ENCODE measurements around the gene DNAH6.
"Not testable (repeated sequence)": the region's sequence is repeated elsewhere in the genome, so short reads cannot be mapped to it uniquely, and the experiment has no call there.

DNAH6 gene, protein sequence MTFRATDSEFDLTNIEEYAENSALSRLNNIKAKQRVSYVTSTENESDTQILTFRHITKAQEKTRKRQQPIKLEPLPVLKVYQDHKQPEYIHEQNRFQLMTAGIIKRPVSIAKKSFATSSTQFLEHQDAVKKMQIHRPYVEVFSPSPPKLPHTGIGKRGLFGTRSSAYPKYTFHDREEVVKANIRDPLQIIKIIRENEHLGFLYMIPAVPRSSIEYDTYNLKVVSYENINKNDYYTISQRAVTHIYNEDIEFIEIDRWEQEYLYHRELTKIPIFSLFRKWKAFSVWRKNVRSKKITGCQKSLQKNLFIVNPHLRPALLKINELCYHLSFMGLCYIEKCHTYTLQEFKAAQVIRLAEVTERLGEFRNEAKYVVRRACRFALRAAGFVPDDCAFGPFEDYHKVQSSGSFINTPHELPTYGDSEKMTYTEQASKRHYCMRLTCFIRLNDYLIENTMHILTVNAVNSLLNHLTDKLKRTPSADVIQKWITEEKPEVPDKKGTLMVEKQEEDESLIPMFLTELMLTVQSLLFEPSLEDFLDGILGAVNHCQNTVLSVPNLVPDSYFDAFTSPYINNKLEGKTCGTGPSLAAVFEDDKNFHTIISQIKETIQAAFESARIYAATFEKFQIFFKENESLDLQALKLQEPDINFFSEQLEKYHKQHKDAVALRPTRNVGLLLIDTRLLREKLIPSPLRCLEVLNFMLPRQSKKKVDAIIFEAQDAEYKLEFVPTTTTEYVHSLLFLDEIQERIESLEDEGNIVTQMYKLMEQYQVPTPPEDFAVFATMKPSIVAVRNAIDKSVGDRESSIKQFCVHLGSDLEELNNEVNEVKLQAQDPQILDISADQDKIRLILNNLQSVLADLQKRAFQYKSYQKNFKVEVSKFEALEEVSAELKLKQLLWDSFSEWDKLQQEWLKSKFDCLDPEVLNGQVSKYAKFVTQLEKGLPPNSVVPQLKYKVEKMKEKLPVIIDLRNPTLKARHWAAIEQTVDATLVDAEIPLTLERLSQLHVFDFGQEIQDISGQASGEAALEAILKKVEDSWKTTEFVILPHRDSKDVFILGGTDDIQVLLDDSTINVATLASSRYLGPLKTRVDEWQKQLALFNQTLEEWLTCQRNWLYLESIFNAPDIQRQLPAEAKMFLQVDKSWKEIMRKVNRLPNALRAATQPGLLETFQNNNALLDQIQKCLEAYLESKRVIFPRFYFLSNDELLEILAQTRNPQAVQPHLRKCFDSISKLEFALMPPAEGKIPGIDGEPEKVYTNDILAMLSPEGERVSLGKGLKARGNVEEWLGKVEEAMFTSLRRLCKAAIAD (N-terminal part only)

DNA sequence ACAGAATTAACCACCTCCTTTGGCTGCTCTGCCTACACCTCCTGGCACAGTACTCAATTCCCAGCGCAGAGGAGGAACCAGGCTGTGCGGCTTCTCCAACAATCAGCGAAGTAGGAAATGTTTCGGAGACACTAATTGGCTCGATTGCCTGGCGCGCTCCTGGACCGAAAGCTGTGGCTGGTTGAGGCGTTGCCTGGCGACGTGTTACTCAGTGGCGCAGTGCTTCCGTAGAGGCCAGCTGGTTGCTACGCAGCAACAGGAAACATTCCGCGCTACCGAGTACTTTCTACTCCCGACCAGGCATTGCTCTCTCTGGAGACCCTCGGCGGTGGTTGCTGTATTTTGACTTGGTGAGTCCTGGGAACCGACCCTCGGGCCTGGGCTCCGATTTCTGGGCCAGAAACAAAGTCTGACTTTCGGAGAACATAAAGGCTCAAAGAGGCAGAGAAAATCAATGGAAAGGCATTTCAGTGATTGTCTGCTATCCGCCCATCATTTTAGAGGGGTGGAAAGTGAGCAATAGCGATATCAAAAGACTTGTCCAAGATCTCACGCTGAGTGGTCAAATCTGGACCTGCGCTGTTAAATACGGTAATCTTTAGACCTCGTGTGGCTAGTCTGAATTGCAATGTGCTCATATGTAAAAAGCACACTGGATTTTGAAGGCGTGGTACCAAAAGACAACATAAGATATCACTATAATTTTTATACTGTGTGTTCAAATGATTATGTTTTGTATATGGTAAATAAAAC is at the start of gene DNAH6:
TSS of gene DNAH6 (plus strand) at position 265 of the 753 bp plus-strand sequence. CDS start 1,329 bp downstream, outside the sequence.
- peak; percentile 100 for DNase-seq

DNA sequence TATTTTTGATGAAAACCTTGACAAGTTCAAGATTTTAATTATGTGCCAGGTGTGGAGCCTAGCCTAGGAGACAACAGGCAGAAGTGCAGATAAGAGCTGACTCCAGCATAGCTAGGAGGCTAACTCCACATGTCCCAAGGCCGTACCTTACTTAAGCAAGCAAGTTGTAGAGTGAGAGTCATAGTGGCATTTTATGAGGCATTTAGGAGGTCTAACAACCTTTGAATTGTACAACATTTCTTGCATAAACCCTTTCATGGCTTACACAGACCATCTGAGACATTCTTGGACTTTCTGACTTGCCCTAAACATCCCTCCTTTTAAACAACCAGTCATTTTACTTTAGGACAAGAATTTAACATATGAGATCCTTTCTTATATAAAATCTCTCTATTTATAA is 48.9 kb upstream of the DNAH6 start:
- DNase-seq = no peak

DNA sequence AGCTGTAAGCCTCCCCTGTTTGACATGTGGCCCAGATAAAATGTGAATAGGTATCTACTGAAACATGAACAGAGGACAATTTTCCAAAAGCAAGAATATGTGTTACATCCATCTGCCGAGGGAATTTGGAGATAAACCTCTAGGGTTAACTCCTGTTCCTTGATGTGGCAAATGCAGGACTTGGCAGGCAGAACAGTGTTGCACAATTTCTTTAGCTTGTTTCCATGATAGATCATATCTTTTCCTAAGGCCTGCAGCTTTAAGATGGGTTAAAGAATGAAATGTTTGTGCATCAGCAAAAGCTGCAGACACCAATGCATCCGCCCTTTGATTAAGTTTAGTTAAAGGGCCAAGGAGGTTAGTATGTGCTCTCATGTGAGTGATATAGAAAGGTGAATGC is 43.9 kb upstream of the DNAH6 start:
- DNase-seq = not testable (repeated sequence)

DNA sequence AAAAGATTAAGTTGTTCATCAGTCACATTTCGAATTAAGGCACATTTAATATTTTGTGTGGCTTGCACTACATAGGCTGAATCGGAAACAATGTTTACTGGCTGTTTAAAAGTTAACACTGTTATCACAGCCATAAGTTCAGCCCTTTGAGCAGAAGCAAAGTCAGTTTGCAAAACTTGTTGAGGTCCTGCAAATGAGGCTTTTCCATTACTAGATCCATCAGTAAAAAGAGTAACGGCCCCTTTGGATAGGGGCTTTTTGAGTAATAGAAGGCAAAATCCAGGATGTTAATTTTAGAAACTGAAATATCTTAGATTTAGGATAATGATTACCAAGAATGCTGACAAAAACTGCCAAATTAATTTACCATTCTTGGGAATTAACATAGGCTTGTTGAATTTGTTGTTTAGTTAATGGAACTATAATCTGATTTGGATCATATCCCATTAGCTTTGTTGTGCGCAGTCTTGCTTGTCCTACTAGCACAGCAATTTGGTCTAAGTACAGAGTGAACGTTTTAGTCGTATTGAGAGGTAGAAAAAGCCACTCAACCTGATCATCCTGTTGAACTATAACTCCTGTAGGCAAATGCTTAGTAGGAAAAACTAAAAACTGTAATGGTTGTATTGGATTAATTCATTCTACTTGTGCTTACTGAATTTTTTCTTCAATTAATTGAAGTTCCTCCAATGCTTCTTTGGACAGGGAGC is 43.3 kb upstream of the DNAH6 start:
- DNase-seq = no peak

- peak; percentile 78 for DNase-seq
Measured at GRCh38 chr2:84474176-84474575, 42.1 kb upstream of the DNAH6 start.

GRCh38 chr2:84477886-84478285 is 38.4 kb upstream of the DNAH6 start:
- DNase-seq = peak; percentile 62

GRCh38 chr2:84478867-84479266 is 37.4 kb upstream of the DNAH6 start:
- DNase-seq = no peak

DNA sequence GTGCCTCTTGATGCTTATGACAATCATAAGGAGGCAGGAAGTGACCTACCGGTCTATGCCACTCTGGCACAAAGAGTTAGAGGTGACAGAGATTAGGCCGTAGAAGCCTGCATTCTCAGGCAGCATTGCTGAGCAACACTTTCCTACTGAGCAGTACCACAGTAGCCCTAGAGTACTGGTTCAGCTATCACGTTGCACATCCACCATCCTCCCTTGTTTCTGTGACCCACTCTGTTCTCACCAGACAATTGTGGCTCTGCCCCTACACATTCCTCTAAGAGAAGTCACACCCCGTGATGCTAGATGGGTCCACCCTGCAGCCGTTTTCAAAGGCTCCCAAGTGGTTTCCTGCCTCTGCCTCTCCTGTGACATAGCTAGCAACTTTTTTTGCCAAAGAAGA is 34.6 kb upstream of the DNAH6 start:
- DNase-seq = no peak

DNA sequence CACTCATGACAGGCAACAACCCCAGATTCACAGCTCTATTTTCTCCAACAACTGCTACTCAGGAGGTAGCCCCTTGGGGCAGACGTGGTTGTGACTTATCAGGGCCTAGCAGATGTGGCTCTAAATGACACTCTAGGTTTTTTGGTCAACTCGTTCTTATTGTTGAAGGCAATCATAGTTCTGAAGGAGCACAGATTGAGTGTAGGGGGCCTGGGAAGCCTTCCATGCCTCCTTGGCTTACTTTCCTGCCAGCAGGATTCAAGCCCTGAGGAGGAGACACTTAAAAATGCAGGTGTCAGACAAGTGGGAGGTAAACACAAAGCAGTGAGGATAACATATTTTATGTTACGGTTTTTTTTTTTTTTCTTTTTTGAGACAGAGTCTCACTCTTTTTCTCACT is 33.7 kb upstream of the DNAH6 start:
- DNase-seq = no peak

GRCh38 chr2:84483320-84483719 is 33.0 kb upstream of the DNAH6 start:
- no peak for DNase-seq

DNA sequence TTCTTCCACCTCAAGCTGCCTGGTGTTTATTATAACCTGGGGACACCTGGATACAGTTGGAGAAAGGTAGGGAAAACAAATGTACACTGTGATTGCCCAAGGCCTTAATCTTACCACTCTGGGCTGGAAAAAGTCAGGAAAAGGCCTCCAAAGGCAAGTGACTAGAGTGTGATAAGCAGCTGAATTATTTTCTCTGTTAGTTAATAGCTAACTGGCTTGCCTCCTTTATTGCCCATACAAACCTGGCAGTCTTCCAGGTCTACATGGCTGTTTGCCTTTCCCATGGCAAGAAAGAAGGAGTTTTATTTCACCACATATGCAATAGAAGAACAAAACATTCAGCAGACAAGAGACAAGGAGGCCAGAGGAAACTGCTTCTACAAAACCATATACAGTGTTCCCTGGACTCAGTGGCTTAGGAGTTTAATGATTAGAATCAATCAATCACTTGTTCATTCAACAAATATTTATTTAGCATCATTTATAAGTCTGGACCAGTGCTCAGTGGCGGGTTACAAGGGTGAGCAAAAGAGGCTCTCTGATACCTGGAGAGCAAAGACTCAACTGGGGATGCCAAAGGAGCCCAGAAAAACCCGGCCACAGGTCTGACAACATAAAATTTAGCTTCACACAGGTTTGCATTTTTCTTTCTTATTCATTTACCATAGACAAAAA is 29.7 kb upstream of the DNAH6 start:
- DNase-seq = peak; percentile 92

DNA sequence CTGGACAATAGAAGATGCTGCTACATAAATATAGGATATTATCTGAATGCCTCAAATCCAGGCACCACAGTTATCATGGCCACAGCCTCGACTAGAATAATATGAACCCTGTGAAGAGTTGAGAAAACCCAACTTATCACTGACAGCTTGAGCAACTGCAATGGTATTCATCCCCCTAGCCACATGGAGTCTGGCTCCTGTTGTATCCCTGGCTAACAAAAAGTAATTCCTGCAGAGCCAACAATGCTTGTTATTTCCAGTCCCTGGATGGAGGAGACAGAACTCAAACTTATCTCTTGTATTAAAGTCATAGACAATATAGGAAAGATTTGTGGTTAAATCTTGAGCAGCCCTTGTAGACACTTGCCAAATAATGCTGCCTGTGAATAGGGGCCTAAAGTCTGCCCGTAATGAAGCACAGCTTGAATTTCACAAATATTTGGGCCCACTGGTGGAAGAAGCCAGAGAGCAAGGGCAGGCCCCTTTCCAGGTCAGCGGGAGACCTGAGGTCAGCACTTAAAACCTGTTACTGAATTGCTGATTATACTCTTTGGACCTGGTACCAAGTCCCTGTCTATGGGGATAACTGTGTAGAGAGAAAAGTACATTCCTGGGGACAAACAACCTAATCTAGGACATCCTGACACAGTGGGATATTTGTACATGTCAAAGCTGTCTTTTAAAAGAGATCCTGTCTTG is 28.9 kb upstream of the DNAH6 start:
- DNase-seq = no peak

- DNase-seq = no peak
Measured at GRCh38 chr2:84491256-84491655, 25.0 kb upstream of the DNAH6 start.

GRCh38 chr2:84491741-84492140 is 24.6 kb upstream of the DNAH6 start:
- no peak for DNase-seq

DNA sequence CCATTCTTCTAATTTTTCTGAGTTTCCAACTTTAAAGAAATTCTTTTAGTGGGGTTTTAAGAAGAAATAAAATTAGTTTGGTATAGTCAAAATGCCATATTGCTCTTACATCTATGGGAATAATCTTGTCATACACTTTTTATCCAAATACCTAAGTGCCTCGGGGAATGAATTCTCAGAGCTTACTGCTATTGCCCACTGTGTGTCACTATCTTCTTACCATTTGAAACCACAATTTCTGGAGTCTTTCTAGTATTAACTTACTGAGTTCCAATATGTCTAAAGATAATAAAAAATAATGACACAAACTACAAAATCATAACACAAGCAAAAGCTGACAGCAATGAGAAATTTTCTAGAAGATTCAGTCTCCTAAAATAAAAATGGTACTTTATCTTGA is 23.7 kb upstream of the DNAH6 start:
- peak; percentile 17 for DNase-seq

GRCh38 chr2:84493514-84493913 is 22.8 kb upstream of the DNAH6 start:
- DNase-seq = no peak

DNA sequence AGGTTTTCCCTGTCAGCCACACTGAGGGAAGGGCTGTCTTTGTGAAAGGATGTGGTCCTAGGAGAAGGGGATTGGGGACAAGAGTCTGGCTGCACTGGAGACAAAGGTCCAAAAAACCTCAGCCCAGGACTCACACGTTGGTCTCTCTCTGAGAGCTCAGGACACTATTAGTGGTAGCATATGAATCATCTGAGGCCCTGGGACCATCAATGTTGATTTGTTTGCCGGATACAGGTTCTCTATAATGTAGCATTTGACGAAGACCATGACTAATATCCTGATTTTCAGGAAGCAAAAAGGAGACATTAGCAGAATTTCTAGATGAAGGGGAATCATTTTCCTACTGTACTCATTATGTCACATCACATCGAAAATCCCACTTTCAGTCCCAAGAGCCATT is 22.2 kb upstream of the DNAH6 start:
- DNase-seq = peak; percentile 15

GRCh38 chr2:84495539-84496146 is 20.7 kb upstream of the DNAH6 start:
- DNase-seq = peak; percentile 82

DNA sequence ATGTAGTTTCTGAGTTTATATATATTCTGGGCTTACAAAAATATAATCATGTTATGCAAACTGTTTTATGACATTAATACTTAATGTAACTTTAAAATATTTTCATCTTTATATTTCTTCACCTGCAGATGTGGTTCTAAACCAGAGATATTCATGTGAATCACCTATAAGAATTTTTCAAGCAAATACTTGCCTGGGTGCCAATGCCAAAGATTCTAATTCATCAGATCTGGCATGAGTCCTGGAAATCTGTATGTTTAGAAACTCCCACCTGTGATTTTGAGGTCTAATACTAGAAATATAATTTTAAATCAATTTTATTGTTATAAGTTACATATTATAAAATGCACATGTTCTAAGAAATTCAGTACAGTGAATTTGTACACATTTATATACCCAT is 19.9 kb upstream of the DNAH6 start:
- no peak for DNase-seq

DNA sequence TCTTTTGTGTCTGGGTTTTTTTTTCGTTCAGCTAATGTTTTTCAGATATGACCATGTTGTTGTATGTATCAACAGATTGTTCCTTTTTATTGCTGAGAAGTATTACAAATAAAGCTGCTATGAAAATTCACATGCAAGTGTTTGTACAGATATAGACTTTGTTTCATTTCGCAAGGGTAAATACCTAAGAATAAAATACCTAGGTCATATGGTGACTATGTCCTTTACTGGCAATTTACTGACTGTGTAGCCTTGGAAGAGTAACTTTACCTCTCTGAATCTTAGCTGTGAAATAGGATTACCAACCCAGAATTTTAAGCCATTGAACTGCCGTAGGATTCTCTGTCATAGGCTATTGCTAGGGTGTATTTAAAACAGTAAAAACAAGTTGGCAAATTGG is 19.0 kb upstream of the DNAH6 start:
- DNase-seq = no peak
